Common myeloid progenitor, CD34-positive (primary cell): ENCODE measurements around the gene SULF2.

ENCODE experiments used
- CTCF ChIA-PET: fragments of 350-600 bp; sonication (Branson Sonifier 250); formaldehyde crosslinking; loops from one replicate; lab custom pipeline; 2021; ENCODE audit warnings: antibody characterized with exemption; lab: Charles Lee
- POLR2A ChIA-PET: fragments of 350-600 bp; sonication (Branson Sonifier 250); formaldehyde crosslinking; loops from one replicate; lab custom pipeline; 2021; ENCODE audit warnings: antibody characterized with exemption; lab: Charles Lee
- DNase-seq, 3 donors: peaks; one replicate each; pipeline versions ENCODE4 v3.0.0 to v3.0.0-alpha.2; 2013
- H3K27ac ChIP-seq, 2 experiments: 1 replicate in 1 of 2; 2 replicates in 1 of 2; pipeline ENCODE4 v1.7.0; 2013; ENCODE audit warnings: inconsistent platforms in 2 of 2, low read length in 2 of 2, mild to moderate bottlenecking in 2 of 2, low read depth in 1 of 2, moderate library complexity in 1 of 2; ENCODE audit not compliant: severe bottlenecking in 2 of 2, insufficient read depth in 1 of 2, poor library complexity in 1 of 2
- H3K27me3 ChIP-seq, 5 experiments: replicated peaks in 2 of 5; 1 replicate in 3 of 5; 2 replicates in 2 of 5; pipeline versions ENCODE4 v1.6.1 to v1.7.0; 2013; ENCODE audit warnings: low read length in 4 of 5, mild to moderate bottlenecking in 2 of 5, moderate library complexity in 2 of 5, inconsistent platforms in 1 of 5; ENCODE audit not compliant: insufficient read depth in 5 of 5, control insufficient read depth in 4 of 5
- H3K36me3 ChIP-seq, 4 experiments: 1 replicate in 2 of 4; 2 replicates in 2 of 4; pipeline versions ENCODE4 v1.6.1 to v1.7.0; 2013; ENCODE audit warnings: low read length in 3 of 4, control low read depth in 1 of 4, mild to moderate bottlenecking in 1 of 4; ENCODE audit not compliant: control insufficient read depth in 4 of 4, insufficient read depth in 4 of 4
- H3K4me1 ChIP-seq, 4 experiments: 1 replicate in 3 of 4; 2 replicates in 1 of 4; pipeline versions ENCODE4 v1.6.1 to v1.7.1; 2013; ENCODE audit warnings: low read length in 3 of 4, mild to moderate bottlenecking in 3 of 4, control low read depth in 1 of 4, inconsistent platforms in 1 of 4, moderate library complexity in 1 of 4; ENCODE audit not compliant: control insufficient read depth in 4 of 4, insufficient read depth in 4 of 4; ENCODE audit errors: control extremely low read depth in 1 of 4
- H3K4me3 ChIP-seq, 7 experiments: 1 replicate in 4 of 7; 2 replicates in 3 of 7; pipeline versions ENCODE4 v1.5.1 to v1.7.0; 2013; ENCODE audit warnings: mild to moderate bottlenecking in 7 of 7, low read length in 6 of 7, moderate library complexity in 6 of 7, inconsistent platforms in 2 of 7, low read depth in 2 of 7, control low read depth in 1 of 7; ENCODE audit not compliant: insufficient read depth in 4 of 7, control insufficient read depth in 1 of 7; ENCODE audit errors: extremely low read depth in 1 of 7
- H3K9me3 ChIP-seq, 5 experiments: 1 replicate in 4 of 5; 2 replicates in 1 of 5; pipeline versions ENCODE4 v1.6.1 to v1.7.1; 2013; ENCODE audit warnings: low read length in 4 of 5, mild to moderate bottlenecking in 2 of 5, inconsistent platforms in 1 of 5, low read depth in 1 of 5, moderate library complexity in 1 of 5; ENCODE audit not compliant: control insufficient read depth in 4 of 5, insufficient read depth in 2 of 5; ENCODE audit errors: control extremely low read depth in 1 of 5
- WGBS: methylation state at CpG from one replicate; pipeline ENCODE4 v1.1.5; 2013; ENCODE audit not compliant: insufficient coverage; 5-methylcytosine and 5-hydroxymethylcytosine counted together

Gene SULF2

DNA sequence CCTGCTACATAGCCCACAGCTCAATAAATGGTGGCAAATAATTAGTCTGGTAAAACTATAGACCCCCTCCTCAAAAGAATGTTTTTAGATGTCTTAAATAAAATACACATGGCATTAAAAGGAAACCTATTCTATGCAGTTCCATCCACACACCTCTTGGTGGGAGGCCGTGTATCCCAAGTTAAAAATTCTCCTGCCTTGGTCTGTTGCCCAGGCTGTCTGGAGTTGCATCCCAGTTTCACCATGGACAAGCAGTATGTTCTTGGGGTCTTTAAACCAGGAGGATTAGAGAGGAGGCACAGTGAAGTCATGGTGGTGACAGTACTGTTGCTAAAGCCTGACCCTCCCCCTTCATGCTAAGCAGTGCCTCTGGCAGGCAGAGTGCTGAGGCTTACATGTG is 95.5 kb downstream of the SULF2 start:
- ChIA-PET CTCF (interaction anchor here (0.6 to 1.7 kb wide), 2 partner anchors 9 to 11 kb away, joined by 3 to 5 read pairs; no protein-coding TSS in a partner anchor), POLR2A (no interaction called here)
- peaks cover 7 to 57% (median 24%) of the 10 kb centered on the region in 5 experiments for H3K9me3 ChIP-seq
- no peaks in the 10 kb centered on the region for H3K36me3 ChIP-seq
- no peak overlapping the region for H3K27ac ChIP-seq
- peaks cover 0 to 2% (median under 1%) of the 10 kb centered on the region in 4 experiments for H3K4me1 ChIP-seq
- WGBS: 92% methylated on average over 1 of the region's 1 CpG
- DNase-seq: no peak
- H3K27me3 ChIP-seq: no peaks in the 10 kb centered on the region
- no peak overlapping the region for H3K4me3 ChIP-seq

DNA sequence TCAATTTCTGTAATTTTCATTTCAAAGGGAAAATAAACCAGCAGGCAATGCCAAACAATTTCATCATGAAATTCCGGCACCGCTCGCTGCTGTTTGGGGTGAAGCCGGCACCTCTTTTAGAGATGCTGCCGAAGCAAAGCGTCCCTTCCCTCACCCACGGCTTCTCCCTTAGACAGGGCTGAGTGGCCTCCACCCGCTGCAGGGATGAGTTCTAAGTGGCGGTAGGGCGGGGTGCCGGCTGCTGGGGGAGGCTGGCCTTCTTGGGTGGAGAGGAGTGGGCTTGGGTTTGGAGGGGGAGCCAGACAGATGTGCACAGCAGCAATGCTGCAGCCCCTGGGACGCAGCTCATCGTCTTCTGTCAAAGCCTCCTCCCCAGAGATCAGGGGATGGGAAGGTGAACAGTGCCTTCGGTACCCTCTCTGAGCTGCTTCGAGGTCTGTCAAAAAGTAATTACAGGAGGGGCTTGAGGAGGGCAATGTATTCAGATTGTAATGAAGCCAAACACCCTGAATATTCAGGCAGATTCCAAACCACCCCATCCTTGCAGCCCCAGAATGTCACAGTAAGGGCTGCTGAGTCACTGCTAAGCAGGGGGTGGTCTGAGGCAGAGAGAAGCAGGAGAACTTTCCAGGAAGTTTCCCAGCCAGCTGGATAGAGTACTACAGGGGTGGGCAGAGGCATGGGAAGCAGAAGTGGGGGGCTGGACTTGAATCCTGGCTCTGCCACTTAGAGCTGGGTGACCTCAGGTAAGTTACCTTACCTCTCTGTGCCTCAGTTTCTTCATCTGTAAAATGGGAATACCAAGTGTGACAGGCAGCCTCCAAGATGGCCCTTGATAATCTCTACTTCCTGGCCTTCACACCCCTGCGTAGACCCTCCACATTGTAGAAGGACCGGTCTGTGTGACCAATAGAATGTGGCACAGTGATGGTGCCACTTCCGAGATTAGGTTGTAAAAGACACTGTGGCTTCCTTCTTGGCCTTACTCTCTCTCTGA is 96.6 kb downstream of the SULF2 start:
- H3K4me1 ChIP-seq: no peaks in the 10 kb centered on the region
- WGBS: 87% methylated on average over 13 of the region's 18 CpGs
- no peaks in the 10 kb centered on the region for H3K27me3 ChIP-seq
- H3K9me3 ChIP-seq: peaks cover 7 to 50% (median 21%) of the 10 kb centered on the region in 5 experiments
- POLR2A ChIA-PET: no interaction called here
- H3K36me3 ChIP-seq: no peaks in the 10 kb centered on the region
- CTCF ChIA-PET: interaction anchor here (0.6 to 1.7 kb wide), 2 partner anchors 8 to 10 kb away, joined by 3 to 5 read pairs; no protein-coding TSS in a partner anchor
- H3K27ac ChIP-seq: no peak overlapping the region
- H3K4me3 ChIP-seq: no peak overlapping the region
- DNase-seq: no peak

DNA sequence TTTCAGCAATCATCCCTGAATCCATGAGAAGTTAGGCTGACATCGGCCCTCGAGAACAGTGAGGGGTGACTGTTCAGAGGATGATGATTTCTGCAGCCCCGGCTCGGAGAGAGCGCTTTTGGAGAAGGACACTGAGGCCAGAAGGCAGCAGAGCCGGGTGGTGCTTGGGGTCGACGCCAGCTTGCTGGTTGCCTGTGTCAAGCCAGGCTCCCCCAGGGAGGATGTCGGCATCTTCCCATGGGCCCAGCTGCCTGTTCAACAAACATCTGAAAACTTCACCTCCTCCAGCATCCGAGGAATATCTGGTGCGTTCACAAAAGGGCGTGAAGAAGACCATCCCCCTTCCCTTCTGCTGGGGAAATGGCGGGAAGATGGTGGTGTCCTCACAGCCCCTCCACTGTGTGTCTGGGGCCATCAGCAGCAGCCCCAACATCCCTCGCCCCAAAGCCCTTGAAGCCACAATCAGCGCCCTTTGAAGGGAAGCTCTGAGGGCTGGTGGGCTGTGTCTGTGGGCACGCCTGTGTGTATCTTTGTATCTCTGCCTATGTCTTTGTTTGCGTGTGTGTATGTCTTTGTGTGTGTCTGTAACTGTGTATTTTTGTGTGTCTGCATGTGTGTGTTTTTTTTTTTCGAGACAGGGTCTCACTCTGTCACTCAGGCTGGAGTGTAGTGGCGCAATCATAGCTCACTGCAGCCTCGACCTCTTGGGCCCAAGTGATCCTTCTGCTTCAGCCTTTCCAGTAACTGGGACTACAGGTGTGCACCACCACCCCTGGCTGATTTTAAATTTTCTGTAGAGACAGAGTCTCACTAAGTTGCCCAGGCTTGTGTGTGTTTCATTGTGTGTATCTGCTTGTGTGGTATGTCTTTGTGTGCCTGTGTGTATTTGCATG is 97.9 kb downstream of the SULF2 start:
- H3K27ac ChIP-seq: no peak overlapping the region
- no peaks in the 10 kb centered on the region for H3K4me1 ChIP-seq
- H3K36me3 ChIP-seq: no peaks in the 10 kb centered on the region
- ChIA-PET POLR2A (no interaction called here), CTCF (interaction anchor here (1.2 kb wide), 1 partner anchor 934 kb away, joined by 3 read pairs; no protein-coding TSS in a partner anchor)
- H3K27me3 ChIP-seq: no peaks in the 10 kb centered on the region
- H3K9me3 ChIP-seq: peaks cover 2 to 38% (median 13%) of the 10 kb centered on the region in 5 experiments
- no peak overlapping the region for H3K4me3 ChIP-seq
- 91% methylated on average over 16 of the region's 20 CpGs for WGBS
- DNase-seq: no peak

DNA sequence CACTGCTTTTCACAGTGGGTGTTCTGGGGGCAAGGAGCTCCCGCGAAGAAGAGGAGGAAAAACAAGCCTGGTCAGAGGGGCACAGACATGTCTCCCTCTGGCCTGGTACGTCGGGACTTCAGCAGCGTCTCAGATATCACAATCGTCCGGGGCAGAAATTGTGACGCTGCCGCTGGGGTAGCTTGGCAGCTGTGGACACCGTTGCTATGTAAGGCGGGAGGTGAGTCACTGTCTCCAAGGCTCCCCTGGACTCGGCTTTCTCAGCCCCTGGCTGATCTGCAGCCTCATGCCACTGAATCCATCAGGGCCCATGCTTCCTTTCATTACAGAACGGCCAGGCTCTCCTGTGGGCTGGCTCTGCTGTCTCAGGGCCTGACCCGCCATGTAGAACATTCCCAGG is 98.7 kb downstream of the SULF2 start:
- Histone ChIP-seq H3K27me3 (no peaks in the 10 kb centered on the region), H3K4me1 (no peaks in the 10 kb centered on the region), H3K9me3 (peaks cover 0 to 30% (median 7%) of the 10 kb centered on the region in 5 experiments), H3K36me3 (no peaks in the 10 kb centered on the region), H3K4me3 (no peak overlapping the region), H3K27ac (no peak overlapping the region)
- POLR2A ChIA-PET: no interaction called here
- CTCF ChIA-PET: interaction anchor here (1.2 kb wide), 1 partner anchor 935 kb away, joined by 3 read pairs; no protein-coding TSS in a partner anchor
- WGBS: 95% methylated on average over 14 of the region's 14 CpGs
- no peak for DNase-seq

DNA sequence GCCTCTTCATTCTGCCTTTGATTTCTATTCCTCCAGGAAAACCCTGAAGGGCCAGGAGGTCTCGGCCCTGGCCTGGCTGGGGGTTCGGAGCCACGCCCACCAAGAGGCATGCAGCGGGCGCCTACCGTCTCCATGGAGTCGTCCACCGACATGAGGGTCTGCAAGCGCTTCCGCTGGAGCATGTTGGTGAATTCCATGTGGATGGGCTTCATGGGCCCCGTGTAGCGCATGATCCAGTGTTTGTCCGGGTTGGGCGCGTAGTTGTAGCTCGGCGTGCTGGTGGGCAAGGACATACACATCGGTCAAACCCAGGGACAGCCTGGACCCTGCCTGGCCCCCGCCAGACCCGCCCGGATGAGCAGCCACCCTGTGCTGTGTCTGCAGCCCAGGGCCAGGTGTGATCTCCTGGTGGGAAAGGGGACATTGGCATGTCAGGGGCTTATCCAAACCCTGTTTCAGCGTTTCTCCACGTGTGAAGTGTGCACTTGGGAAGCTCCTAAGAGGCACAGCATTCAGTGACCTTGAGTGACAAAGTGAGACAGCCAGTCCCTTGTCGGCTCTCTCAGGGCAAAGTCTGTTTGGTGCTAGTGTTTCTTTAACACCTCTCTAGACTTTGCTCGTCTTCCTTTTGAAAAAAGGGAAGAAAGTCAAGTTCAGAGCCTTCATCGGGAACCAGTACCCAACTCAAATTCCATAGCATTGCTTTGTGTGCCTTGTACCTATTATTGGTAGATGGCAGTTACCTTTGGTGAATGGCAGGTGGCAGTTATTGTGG is 100.8 kb downstream of the SULF2 start:
- Histone ChIP-seq H3K27me3 (no peaks in the 10 kb centered on the region), H3K4me1 (no peaks in the 10 kb centered on the region), H3K4me3 (no peak overlapping the region), H3K9me3 (peaks cover 0 to 11% (median 0%) of the 10 kb centered on the region in 5 experiments), H3K36me3 (no peaks in the 10 kb centered on the region), H3K27ac (no peak overlapping the region)
- CTCF ChIA-PET: no interaction called here
- 96% methylated on average over 24 of the region's 26 CpGs for WGBS
- no peak for DNase-seq
- POLR2A ChIA-PET: no interaction called here

DNA sequence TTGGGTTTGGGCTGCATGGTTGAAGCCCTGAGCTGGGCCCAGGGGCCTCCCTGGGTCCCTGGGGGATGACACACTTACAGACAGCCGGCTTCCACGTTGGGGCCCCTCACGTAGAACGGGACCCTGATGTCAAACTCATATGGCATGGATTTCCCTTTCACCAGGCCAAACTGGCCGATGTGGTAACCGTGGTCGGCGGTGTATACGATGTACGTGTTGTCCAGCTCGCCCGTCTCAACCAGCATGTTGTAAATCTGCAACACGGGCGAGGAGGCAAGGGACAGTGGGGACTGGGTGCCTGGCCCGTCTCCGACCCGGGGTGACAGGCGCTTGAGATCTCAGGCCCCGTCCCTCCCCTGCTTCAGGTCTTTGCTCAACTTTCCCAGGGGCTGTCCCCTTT is 102.4 kb downstream of the SULF2 start:
- Histone ChIP-seq H3K27ac (no peak overlapping the region), H3K27me3 (no peaks in the 10 kb centered on the region), H3K9me3 (no peaks in the 10 kb centered on the region), H3K4me1 (no peaks in the 10 kb centered on the region), H3K36me3 (no peaks in the 10 kb centered on the region), H3K4me3 (no peak overlapping the region)
- POLR2A ChIA-PET: no interaction called here
- DNase-seq: no peak
- CTCF ChIA-PET: interaction anchor here (1.3 kb wide), 2 partner anchors 9 to 938 kb away, joined by 3 read pairs; no protein-coding TSS in a partner anchor
- whole genome bisulfite sequencing: 98% methylated on average over 19 of the region's 19 CpGs
